HUES48 (cell line): ENCODE results near the gene MYO5C.
"Not testable (repeated sequence)": the region's sequence is repeated elsewhere in the genome, so short reads cannot be mapped to it uniquely, and the experiment has no call there.

Source experiments
- H3K27ac ChIP-seq: one replicate; pipeline ENCODE4 v1.7.0; 2013; ENCODE audit warnings: low read depth, low read length, inconsistent platforms
- H3K27me3 ChIP-seq: 2 replicates; pipeline ENCODE4 v1.6.1; 2013; ENCODE audit warnings: mild to moderate bottlenecking, low read length; ENCODE audit not compliant: control insufficient read depth, insufficient read depth
- H3K36me3 ChIP-seq: 2 replicates; pipeline ENCODE4 v1.6.1; 2013; ENCODE audit warnings: low read length; ENCODE audit not compliant: control insufficient read depth, insufficient read depth
- H3K4me1 ChIP-seq: 2 replicates; pipeline ENCODE4 v1.6.1; 2013; ENCODE audit warnings: mild to moderate bottlenecking, low read length; ENCODE audit not compliant: control insufficient read depth, insufficient read depth
- H3K4me3 ChIP-seq: 2 replicates; pipeline ENCODE4 v1.5.1; 2013; ENCODE audit warnings: mild to moderate bottlenecking, low read depth, low read length
- H3K9ac ChIP-seq: 2 replicates; pipeline ENCODE4 v1.6.1; 2013; ENCODE audit warnings: mild to moderate bottlenecking, low read depth, low read length, moderate library complexity
- H3K9me3 ChIP-seq: 2 replicates; pipeline ENCODE4 v1.6.1; 2013; ENCODE audit warnings: low read length; ENCODE audit not compliant: control insufficient read depth, insufficient read depth

The MYO5C gene

GRCh38 chr15:52183562-52184173 lies 111.9 kb downstream of the MYO5C start:
- no peak overlapping the region for H3K27ac ChIP-seq
- H3K4me3 ChIP-seq = no peak overlapping the region
- H3K36me3 ChIP-seq = no peaks in the 10 kb centered on the region
- peaks cover 15% of the 10 kb centered on the region for H3K27me3 ChIP-seq
- H3K4me1 ChIP-seq = peaks cover 5% of the 10 kb centered on the region
- H3K9me3 ChIP-seq = no peaks in the 10 kb centered on the region
- H3K9ac ChIP-seq = no peak overlapping the region

DNA sequence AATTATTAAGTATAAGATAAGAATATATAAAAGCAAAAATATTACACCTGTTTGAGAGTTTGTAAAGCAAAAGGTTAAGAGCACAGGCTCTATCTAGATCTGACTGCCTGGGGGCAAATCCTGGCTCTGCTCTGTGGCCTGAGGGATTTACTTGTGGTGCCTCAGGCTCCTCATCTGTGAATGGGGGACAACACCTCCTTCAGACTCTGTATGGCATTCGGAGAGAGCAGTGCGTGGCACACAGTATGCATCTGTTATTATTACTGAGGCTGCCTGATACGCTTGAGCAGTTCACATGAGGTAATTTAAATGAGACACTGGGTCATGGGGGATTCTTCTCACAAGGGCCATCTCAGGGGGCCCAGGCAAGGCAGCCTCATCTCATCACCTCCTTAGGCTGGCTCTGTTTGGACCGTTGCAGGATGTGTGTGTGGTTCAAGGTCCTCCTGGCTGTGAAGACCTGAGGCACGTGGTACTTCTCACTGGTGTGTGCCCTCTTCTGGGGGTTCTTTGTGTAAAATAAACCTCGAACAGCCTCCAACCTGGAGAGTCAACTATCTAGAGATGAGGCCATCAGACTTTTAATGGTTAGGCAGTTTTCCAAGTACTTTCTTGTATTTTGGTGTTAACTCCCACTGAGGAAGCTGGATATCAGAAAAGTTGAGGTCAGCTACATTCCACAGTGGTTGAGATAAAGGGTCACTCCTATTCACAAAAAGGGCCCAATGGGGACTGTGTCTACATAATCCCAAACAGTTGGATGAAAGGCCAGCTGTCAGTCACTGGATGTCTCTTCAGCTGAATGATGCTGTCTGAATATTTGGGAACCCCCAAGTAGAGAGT lies 113.4 kb downstream of the MYO5C start:
- Histone ChIP-seq H3K4me3 (no peak overlapping the region), H3K36me3 (no peaks in the 10 kb centered on the region), H3K4me1 (peaks cover 11% of the 10 kb centered on the region), H3K9me3 (no peaks in the 10 kb centered on the region), H3K27me3 (peaks cover 15% of the 10 kb centered on the region), H3K27ac (no peak overlapping the region), H3K9ac (no peak overlapping the region)

GRCh38 chr15:52180851-52181450 lies 114.7 kb downstream of the MYO5C start:
- no peak overlapping the region for H3K27ac ChIP-seq
- H3K4me1 ChIP-seq = peaks cover 14% of the 10 kb centered on the region
- no peak overlapping the region for H3K9ac ChIP-seq
- no peaks in the 10 kb centered on the region for H3K36me3 ChIP-seq
- no peaks in the 10 kb centered on the region for H3K9me3 ChIP-seq
- peak overlapping the region; percentile 66 for H3K4me3 ChIP-seq
- H3K27me3 ChIP-seq = peaks cover 15% of the 10 kb centered on the region

GRCh38 chr15:52180196-52180835 lies 115.3 kb downstream of the MYO5C start:
- Histone ChIP-seq H3K9ac (peak overlapping the region; percentile 87), H3K27me3 (peaks cover 15% of the 10 kb centered on the region)

GRCh38 chr15:52179278-52180195 lies 116.1 kb downstream of the MYO5C start:
- Histone ChIP-seq H3K27ac (peak overlapping the region; percentile 85), H3K27me3 (peaks cover 15% of the 10 kb centered on the region), H3K9me3 (no peaks in the 10 kb centered on the region), H3K4me1 (peaks cover 14% of the 10 kb centered on the region), H3K36me3 (no peaks in the 10 kb centered on the region), H3K4me3 (peak overlapping the region; percentile 66), H3K9ac (peak overlapping the region; percentile 87)

More at GRCh38 chr15:52180196-52180835, 115.3 kb downstream of the MYO5C start:
- Histone ChIP-seq H3K4me1 (peaks cover 14% of the 10 kb centered on the region), H3K36me3 (no peaks in the 10 kb centered on the region), H3K27ac (peak overlapping the region; percentile 85), H3K4me3 (peak overlapping the region; percentile 66), H3K9me3 (no peaks in the 10 kb centered on the region)

DNA sequence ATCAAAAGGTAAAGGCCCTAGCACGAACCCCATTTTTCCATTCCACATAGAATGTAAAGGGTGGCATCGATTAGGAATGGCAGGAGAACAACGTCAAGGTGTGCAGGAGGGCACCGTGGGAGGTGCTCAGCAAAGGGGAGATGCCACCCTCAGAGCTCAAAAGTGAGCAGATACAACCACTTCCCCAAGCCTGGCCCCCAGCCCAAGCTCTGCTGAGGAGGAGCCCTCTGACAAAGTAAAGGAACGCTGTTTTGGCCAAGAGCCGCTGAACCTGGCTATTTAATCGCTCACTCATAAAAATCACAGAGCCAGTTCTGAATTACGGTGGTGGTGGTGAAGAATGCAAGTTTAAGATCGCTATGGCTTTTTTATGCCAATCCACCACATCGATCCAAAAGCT lies 116.8 kb downstream of the MYO5C start:
- peak overlapping the region; percentile 24 for H3K27ac ChIP-seq

DNA sequence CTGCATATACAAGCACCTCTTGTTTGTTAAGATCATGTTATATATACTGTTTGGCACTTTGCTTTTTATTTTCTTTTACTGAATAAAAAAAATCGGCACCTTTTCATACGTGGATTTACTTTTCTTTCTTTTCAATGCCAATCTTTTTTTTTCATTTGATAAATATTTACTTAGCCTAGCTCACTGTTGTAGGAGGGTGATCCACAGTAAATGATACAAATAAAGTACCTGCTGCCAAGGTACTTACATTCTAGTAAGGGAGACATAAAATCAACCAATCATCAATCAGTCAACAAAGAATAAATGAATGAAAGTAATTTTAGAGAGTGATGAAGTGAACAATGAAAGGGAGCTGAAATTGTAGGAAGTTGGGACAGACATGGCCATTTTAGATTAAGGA lies 122.7 kb downstream of the MYO5C start:
- Histone ChIP-seq H3K4me1 (peaks cover 11% of the 10 kb centered on the region), H3K9me3 (no peaks in the 10 kb centered on the region), H3K9ac (no peak overlapping the region), H3K27me3 (no peaks in the 10 kb centered on the region), H3K36me3 (no peaks in the 10 kb centered on the region), H3K27ac (no peak overlapping the region), H3K4me3 (no peak overlapping the region)

More for the DNA sequence above, 116.8 kb downstream of the MYO5C start:
- Histone ChIP-seq H3K27me3 (peaks cover 15% of the 10 kb centered on the region), H3K4me3 (peak overlapping the region; percentile 66), H3K9me3 (no peaks in the 10 kb centered on the region), H3K4me1 (peaks cover 14% of the 10 kb centered on the region), H3K9ac (peak overlapping the region; percentile 29; the same call in 1 of the 2 replicates), H3K36me3 (no peaks in the 10 kb centered on the region)

DNA sequence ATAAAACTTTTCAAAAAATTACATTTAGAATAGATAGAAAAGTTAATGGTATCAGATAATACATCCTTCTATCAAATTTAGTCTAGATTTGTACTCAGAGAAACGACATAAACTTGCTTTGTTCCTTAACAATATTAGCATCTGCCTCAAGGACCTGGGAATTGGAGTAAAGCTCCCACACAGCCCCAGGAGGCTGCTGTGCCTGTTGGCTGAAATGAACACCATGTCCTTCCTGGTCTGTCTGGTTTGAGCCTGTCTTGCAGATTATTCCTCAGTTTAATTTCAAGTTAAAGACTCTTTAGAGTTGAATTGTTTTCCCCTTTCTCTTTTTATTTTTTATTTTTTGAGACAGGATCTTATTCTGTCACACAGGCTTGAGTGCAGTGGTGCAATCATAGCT lies 123.8 kb downstream of the MYO5C start:
- H3K4me3 ChIP-seq = no peak overlapping the region
- no peaks in the 10 kb centered on the region for H3K36me3 ChIP-seq

DNA sequence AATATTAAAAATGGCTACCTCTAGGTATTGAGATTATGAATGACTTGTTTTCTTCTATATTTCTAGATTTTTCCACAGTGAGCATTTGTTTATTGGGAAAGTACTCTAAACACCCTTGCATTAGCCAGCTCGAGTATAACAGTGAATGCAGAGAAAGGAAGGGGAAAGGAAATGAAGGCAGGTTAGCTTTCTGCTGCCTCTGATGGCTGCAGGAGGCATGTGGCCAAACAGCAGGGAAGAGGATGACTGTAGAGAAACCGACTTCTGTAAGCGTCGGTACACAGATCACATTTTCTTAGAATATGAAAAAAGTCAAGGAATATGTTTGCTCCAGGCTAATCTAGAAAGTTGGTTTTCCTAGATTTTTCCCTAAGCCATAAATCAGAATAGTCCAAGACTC lies 124.2 kb downstream of the MYO5C start:
- Histone ChIP-seq H3K36me3 (no peaks in the 10 kb centered on the region), H3K27ac (no peak overlapping the region), H3K27me3 (no peaks in the 10 kb centered on the region), H3K4me1 (peaks cover 8% of the 10 kb centered on the region), H3K9ac (no peak overlapping the region), H3K9me3 (no peaks in the 10 kb centered on the region), H3K4me3 (no peak overlapping the region)

More for the DNA sequence above, 123.8 kb downstream of the MYO5C start:
- Histone ChIP-seq H3K4me1 (peaks cover 11% of the 10 kb centered on the region), H3K27ac (no peak overlapping the region), H3K9ac (no peak overlapping the region), H3K27me3 (no peaks in the 10 kb centered on the region), H3K9me3 (no peaks in the 10 kb centered on the region)

DNA sequence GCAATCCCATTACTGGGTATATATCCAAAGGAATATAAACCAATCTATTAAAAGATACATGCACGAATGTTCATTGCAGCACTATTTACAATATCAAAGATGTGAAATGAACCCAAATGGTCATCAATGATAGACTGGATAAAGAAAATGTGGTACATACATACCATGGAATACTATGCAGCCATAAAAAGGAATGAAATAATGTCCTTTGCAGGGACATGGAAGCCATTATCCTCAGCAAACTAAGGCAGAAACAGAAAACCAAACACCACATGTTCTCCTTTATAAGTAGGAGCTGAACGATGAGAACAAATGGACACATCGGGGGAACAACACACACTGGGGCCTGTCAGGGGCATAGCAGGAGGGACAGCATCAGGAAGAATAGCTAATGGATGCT lies 125.4 kb downstream of the MYO5C start:
- not testable (repeated sequence) for H3K27ac ChIP-seq, H3K4me1 ChIP-seq, H3K9me3 ChIP-seq, H3K36me3 ChIP-seq, H3K27me3 ChIP-seq, H3K4me3 ChIP-seq, H3K9ac ChIP-seq
